Measurements from ENCODE around the gene PPBP. TPM values are rescaled to one million over a fixed set of nuclear protein-coding genes. Genes with fewer than 3 reads are reported as not detected.

The PPBP gene
- polyA plus RNA-seq, 4 donors, result 1.5 TPM; not detected in 3

DNA sequence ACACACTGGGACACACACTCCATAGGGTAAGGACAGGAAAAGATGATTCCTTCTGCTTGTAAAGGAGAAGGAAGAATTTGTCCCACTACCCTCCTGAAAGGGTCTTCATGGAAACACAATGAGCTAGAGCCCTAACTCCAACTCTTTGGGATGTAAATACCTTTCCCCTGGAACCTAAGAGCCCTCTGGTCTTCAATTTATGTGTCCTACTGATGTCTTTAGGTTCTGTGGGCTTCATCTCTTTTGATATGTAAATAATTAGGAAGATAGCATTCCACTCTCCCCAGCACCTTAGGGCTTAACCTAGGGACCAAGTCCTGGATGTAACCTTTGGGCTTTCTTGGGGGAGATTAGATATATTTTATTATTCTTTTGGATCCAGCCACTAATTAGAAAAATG lies 44.4 kb downstream of the PPBP start:
- no peak for DNase-seq
- no peak overlapping the region for H3K4me3 ChIP-seq (ENCODE audit: low read depth in 1 of 3, low read length in 3 of 3)
- no peaks in the 10 kb centered on the region for H3K36me3 ChIP-seq (ENCODE audit: control insufficient read depth in 3 of 3, insufficient read depth in 2 of 3, low read depth in 1 of 3, low read length in 3 of 3)
- FAIRE-seq, result no peak
- peaks cover 0 to 4% (median 4%) of the 10 kb centered on the region in 3 donors for H3K4me1 ChIP-seq (ENCODE audit: control insufficient read depth in 3 of 3, insufficient read depth in 2 of 3, low read depth in 1 of 3, low read length in 2 of 3)
- no peak overlapping the region for H3K27ac ChIP-seq (ENCODE audit: low read depth in 1 of 3, low read length in 2 of 3)
- H3K9me3 ChIP-seq (ENCODE audit: control insufficient read depth in 2 of 2, insufficient read depth in 1 of 2, low read depth in 1 of 2, low read length in 1 of 2), result no peaks in the 10 kb centered on the region
- H3K27me3 ChIP-seq (ENCODE audit: control insufficient read depth in 3 of 3, insufficient read depth in 3 of 3, low read length in 3 of 3), result peaks cover 0 to 14% (median 4%) of the 10 kb centered on the region in 3 donors

DNA sequence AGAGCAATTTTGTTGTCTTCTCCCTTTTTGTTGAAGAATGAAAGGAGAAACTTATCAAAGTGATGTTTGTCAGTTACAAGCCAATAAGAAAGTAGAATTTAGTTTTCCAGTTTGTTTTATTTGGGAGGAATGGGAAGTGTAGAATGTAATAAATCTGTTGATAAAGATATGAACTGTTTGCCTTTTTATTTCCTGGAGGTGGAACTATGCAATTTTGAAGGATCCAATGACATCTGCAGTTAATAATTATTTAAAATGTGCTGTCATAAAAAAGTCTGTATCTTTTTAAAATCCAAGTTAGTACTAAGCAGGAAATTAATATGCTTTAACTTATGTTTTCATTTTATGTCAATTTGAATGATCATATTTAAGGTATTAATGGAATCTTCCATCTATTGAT lies 51.0 kb downstream of the PPBP start:
- FAIRE-seq (no peak), DNase-seq (peak; percentile 14 to 25)
- H3K27ac ChIP-seq (ENCODE audit: low read depth in 1 of 3, low read length in 2 of 3), result no peak overlapping the region

More for the DNA sequence above, 51.0 kb downstream of the PPBP start:
- Histone ChIP-seq H3K4me3 (ENCODE audit: low read depth in 1 of 3, low read length in 3 of 3) (no peak overlapping the region), H3K4me1 (ENCODE audit: control insufficient read depth in 3 of 3, insufficient read depth in 2 of 3, low read depth in 1 of 3, low read length in 2 of 3) (no peaks in the 10 kb centered on the region), H3K9me3 (ENCODE audit: control insufficient read depth in 2 of 2, insufficient read depth in 1 of 2, low read depth in 1 of 2, low read length in 1 of 2) (no peaks in the 10 kb centered on the region), H3K36me3 (ENCODE audit: control insufficient read depth in 3 of 3, insufficient read depth in 2 of 3, low read depth in 1 of 3, low read length in 3 of 3) (no peaks in the 10 kb centered on the region), H3K27me3 (ENCODE audit: control insufficient read depth in 3 of 3, insufficient read depth in 3 of 3, low read length in 3 of 3) (no peaks in the 10 kb centered on the region)

Other genes with a start within 250 kb of the PPBP start
- 1 to 10 TPM in 3 of 4 donors, under 1 TPM in 1; 0.59 to 8.6 (median 2.3) TPM for gene CXCL8, start 247.6 kb downstream of the PPBP start, polyA plus RNA-seq
- 1 to 10 TPM in 2 of 4 donors, under 1 TPM in 1, not detected in 1; 0.49 to 5.9 (median 1.6) TPM for gene CXCL6, start 151.5 kb downstream of the PPBP start, polyA plus RNA-seq
- under 1 TPM in 1 of 4 donors, not detected in 3; 0.32 TPM for gene PF4V1, start 134.9 kb downstream of the PPBP start, polyA plus RNA-seq
- gene CXCL1, start 118.8 kb downstream of the PPBP start, polyA plus RNA-seq, result 10 to 100 TPM in 2 of 4 donors, 1 to 10 TPM in 2; 2.9 to 13.8 (median 10.1) TPM
- gene PF4, start 6.2 kb downstream of the PPBP start, polyA plus RNA-seq, result under 1 TPM in 2 of 4 donors, not detected in 2; 0.68 to 0.73 TPM
- 1 to 10 TPM in 1 of 4 donors, under 1 TPM in 1, not detected in 2; 0.74 to 1.8 TPM for gene CXCL5, start 10.5 kb upstream of the PPBP start, polyA plus RNA-seq
- 1 to 10 TPM in 2 of 4 donors, under 1 TPM in 1, not detected in 1; 0.89 to 5.6 (median 4.9) TPM for gene CXCL3, start 50.5 kb upstream of the PPBP start, polyA plus RNA-seq
- gene CXCL2, start 111.0 kb upstream of the PPBP start, polyA plus RNA-seq, result 10 to 100 TPM in 1 of 4 donors, 1 to 10 TPM in 3; 1.1 to 24.4 (median 4.4) TPM
- gene MTHFD2L, start 169.9 kb upstream of the PPBP start, polyA plus RNA-seq, result 10 to 100 TPM in 1 of 4 donors, 1 to 10 TPM in 3; 4.1 to 14.7 (median 6.6) TPM